ENCODE results near the gene RHBG. TPM values are rescaled to one million over a fixed set of nuclear protein-coding genes. Genes with fewer than 3 reads are reported as not detected.
"Not testable (repeated sequence)": the region's sequence is repeated elsewhere in the genome, so short reads cannot be mapped to it uniquely, and the experiment has no call there.

The RHBG gene
- total RNA-seq, 4 donors from 2014 or later: not detected

GRCh38 chr1:156368157-156368658 is 803 bp upstream of the RHBG start:
- Histone ChIP-seq H3K9me3 (no peaks in the 10 kb centered on the region), H3K27ac (no peak overlapping the region), H3K4me3 (no peak overlapping the region), H3K4me1 (no peaks in the 10 kb centered on the region), H3K36me3 (no peaks in the 10 kb centered on the region), H3K27me3 (peaks cover 22 to 28% (median 22%) of the 10 kb centered on the region in 3 donors)
- no peak for ATAC-seq
- no peak for TF ChIP-seq POLR2A (IDR thresholded peaks at IDR 0.05)
- TF ChIP-seq CTCF (IDR thresholded peaks at IDR 0.05 in 4 of 5, conservative IDR thresholded peaks at IDR 0.05 in 1 of 5): no peak
- in situ Hi-C loops (cut with MboI; ENCODE audit: low sequenced_read_pairs in 4 of 4) (no loop called here), intact Hi-C loops (cut with DNase I; ENCODE audit: low total_unique reads) (no loop called here)
- no peak for DNase-seq

DNA sequence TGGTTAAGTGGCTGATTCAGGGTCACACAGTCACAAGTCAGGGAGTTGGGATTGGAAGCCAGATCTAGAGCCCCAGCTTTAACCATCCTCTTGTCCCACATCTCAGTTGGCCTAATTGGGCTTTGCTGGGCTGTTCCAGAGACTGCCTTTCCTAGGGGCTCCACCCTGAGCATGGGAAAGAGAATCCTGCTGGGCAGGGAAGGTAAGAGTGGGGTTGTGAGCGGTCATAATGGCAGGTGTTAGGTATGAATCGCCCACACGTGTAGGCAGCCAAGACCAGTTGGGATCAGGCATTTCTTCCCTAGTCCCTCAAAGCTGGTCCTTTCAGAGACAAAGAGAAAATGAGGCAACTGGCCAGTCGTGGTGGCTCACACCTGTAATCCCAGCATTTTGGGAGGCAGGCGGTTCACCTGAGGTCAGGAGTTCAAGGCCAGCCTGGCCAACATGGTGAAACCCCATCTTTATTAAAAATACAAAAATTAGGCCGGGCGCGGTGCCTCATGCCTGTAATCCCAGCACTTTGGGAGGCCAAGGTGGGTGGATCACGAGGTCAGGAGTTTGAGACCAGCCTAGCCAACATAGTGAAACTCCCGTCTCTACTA is 775 bp downstream of the RHBG start:
- peaks cover 22 to 33% (median 22%) of the 10 kb centered on the region in 3 donors for H3K27me3 ChIP-seq
- H3K36me3 ChIP-seq; H3K4me1 ChIP-seq; intact Hi-C loops (cut with DNase I; ENCODE audit: low total_unique reads); H3K9me3 ChIP-seq; ATAC-seq; H3K4me3 ChIP-seq; DNase-seq; H3K27ac ChIP-seq; in situ Hi-C loops (cut with MboI; ENCODE audit: low sequenced_read_pairs in 4 of 4): not testable (repeated sequence)

- Histone ChIP-seq H3K4me3 (no peak overlapping the region), H3K27me3 (peaks cover 15 to 35% (median 16%) of the 10 kb centered on the region in 3 donors), H3K9me3 (no peaks in the 10 kb centered on the region), H3K4me1 (no peaks in the 10 kb centered on the region), H3K36me3 (no peaks in the 10 kb centered on the region), H3K27ac (no peak overlapping the region)
- TF ChIP-seq CTCF (IDR thresholded peaks at IDR 0.05 in 4 of 5, conservative IDR thresholded peaks at IDR 0.05 in 1 of 5): no peak
- TF ChIP-seq POLR2A (IDR thresholded peaks at IDR 0.05): no peak
- no peak for ATAC-seq
- in situ Hi-C loops (cut with MboI; ENCODE audit: low sequenced_read_pairs in 4 of 4): no loop called here
- peak in 1 of 2 donors; percentile 29 for DNase-seq
- intact Hi-C loops (cut with DNase I; ENCODE audit: low total_unique reads): no loop called here
Observed at GRCh38 chr1:156371553-156372264, 2.7 kb downstream of the RHBG start.

DNA sequence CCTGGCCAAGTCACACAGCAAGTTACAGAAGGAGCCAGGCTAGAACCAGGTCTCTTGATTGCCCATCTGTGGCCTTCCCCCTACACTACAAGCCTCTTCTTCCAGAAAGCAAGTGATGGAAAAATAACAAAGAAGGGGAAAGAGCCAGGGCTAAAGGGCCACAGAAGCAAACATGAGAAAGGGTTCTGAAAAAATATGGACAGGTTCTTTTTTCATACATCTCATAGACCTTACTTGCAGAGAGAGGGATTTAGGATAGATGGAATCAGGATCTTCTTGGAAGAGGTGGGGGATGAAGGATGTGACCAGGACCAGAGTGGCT is 3.2 kb downstream of the RHBG start:
- in situ Hi-C loops (cut with MboI; ENCODE audit: low sequenced_read_pairs in 4 of 4): no loop called here

More for the DNA sequence above, 3.2 kb downstream of the RHBG start:
- no peak overlapping the region for H3K27ac ChIP-seq
- TF ChIP-seq CTCF (IDR thresholded peaks at IDR 0.05 in 4 of 5, conservative IDR thresholded peaks at IDR 0.05 in 1 of 5): no peak
- H3K4me1 ChIP-seq: no peaks in the 10 kb centered on the region
- H3K4me3 ChIP-seq: no peak overlapping the region
- H3K27me3 ChIP-seq: peaks cover 15 to 35% (median 16%) of the 10 kb centered on the region in 3 donors
- H3K9me3 ChIP-seq: no peaks in the 10 kb centered on the region
- intact Hi-C loops (cut with DNase I; ENCODE audit: low total_unique reads): no loop called here
- ATAC-seq (no peak), DNase-seq (no peak)
- H3K36me3 ChIP-seq: no peaks in the 10 kb centered on the region

Data from gastrocnemius medialis (tissue), 4 donors.